NCI-H2227 treated with DMSO at 0.1 percent for 48 hours (cell line): Measurements from ENCODE around the gene CNEP1R1.

Source experiments
- DNase-seq: peaks from one replicate; lab custom pipeline; 2025; lab: John Stamatoyannopoulos, UW

The CNEP1R1 gene

GRCh38 chr16:50017553-50017952 lies 7.5 kb upstream of the CNEP1R1 start:
- no peak for DNase-seq

DNA sequence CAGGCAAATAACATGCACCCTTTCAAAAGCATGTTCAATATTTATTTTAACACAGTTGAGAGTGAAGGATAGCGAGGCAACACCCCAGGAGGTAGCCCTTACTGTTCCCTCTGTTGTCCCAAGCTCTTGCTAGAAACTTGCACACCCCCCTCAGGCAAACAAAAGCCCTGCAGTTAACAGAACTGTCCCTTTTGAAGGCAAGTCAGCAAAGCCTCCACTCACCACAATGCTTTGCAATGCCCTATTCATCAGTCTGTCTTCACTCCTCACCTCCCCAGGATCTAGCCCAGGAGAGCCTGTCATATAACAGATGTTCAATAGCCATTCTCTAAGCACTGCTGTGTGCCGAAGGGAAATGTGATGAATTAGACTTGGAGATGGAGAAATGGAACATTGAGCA lies 3.5 kb upstream of the CNEP1R1 start:
- DNase-seq: no peak

- no peak for DNase-seq
Observed at GRCh38 chr16:50023641-50024040, 1.4 kb upstream of the CNEP1R1 start.

DNA sequence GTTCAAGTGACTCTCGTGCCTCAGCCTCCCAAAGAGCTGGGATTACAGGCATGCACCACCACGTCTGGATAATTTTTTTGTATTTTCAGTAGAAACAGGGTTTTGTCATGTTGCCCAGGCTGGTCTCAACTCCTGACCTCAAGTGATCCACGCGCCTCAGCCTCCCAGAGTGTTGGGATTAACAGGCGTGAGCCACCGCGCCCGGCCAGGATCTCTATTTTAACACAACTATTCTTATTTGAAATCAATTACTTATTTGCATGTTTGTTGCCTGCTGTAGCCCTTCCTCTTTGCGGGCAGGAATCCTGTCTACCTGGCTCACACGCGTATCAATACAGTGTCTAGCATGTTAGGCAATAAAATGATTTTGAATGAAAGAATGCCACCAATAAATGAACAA lies 818 bp upstream of the CNEP1R1 start:
- no peak for DNase-seq

- DNase-seq: no peak
Observed at GRCh38 chr16:50025537-50025931, 509 bp downstream of the CNEP1R1 start.

DNA sequence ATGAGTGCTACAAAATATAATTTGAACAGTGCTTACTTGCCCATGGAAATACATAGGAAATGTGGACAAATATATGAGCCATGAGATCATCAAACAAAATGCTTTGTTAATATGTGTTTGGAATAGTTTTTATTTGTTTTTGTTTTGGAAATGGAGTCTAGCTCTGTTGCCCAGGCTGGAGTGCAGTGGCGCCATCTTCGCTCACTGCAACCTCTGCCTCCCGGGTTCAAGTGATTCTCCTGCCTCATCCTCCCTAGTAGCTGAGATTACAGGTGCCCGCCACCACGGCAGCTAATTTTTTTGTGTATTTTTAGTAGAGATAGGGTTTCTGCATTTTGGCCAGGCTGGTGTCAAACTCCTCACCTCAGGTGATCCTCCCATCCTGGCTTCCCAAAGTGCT lies 2.8 kb downstream of the CNEP1R1 start:
- DNase-seq: no peak

- DNase-seq: no peak
Observed at GRCh38 chr16:50035468-50035992, 10.5 kb downstream of the CNEP1R1 start.

DNA sequence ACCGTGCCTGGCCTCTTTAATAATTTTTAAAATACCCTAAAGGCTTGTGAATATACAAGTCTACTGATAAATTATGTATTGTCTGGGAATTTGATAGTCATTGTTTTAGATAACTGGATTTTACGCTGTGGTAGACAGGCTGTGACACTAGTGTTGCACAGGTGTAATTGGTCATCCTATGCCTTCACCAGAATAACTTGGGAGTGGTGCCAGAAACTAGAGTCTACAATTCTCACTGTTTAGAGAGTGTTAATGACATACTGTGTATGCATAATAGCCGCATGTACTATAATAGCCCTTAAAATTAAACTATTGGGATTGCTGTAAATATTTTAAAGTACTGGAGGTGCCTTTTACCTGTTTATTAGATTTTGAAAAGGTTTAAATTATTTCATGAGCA lies 11.4 kb downstream of the CNEP1R1 start:
- DNase-seq: no peak

DNA sequence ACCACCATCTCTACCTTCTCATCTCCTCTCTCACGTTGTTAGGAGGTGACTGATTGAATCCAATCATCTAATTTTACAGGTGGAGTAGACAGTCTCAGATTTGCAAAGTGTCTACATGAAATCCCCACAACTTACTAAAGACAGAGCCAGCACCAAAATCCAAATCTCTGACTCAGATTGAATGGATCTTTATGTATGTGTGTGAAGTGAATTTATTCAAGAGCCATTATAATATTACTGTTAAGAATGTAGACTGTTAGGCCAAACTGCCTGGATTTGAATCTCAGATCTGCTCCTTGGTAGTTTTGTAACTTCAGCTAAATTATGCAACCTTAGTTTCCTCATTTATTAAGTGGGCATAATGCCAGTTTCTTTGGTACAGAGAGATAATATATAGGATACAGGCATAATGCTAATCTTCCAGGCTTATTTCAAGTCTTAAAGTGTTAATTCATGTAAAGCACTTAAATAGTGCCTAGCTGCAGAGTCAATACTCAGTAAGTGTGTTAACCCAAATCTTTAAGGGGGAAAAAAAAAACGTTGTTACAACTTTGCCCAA lies 12.7 kb downstream of the CNEP1R1 start:
- DNase-seq: no peak

- no peak for DNase-seq
Observed at GRCh38 chr16:50038286-50038685, 13.3 kb downstream of the CNEP1R1 start.

DNA sequence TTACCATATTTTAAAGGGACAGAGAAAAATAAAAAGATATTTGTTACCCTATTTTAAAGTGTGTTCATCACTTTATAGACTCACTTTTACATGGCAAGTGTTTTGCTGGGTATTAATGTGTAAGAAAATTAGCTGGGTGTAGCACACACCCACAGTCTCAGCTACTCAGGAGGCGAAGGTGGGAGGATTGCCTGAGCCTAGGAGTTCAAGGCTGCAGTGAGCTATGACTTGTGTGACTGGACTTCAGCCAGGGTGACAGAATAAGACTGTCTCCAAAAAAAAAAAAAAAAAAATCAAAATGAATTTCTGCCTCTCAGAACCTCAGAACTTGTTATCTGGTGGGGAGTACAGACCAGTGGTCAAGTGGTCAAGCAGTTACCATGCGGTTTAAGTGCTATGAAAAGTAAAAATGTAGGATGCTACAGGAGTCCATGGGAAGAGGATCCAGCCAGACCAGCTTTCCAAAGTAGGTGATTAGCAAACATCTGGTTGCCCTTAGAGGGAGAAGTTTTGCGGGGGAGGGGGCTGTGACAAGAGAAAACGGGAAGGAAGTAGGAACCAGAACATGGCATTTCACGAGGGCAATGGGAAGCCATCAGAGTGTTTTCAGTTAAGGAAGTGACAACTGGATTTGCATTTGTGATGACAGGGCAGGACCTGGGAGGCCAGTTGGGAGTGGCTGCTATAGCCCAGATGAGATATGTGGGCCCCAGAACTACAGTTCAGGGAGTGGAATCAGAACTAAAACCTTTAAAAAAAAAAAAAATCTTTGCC lies 13.9 kb downstream of the CNEP1R1 start:
- DNase-seq: no peak

DNA sequence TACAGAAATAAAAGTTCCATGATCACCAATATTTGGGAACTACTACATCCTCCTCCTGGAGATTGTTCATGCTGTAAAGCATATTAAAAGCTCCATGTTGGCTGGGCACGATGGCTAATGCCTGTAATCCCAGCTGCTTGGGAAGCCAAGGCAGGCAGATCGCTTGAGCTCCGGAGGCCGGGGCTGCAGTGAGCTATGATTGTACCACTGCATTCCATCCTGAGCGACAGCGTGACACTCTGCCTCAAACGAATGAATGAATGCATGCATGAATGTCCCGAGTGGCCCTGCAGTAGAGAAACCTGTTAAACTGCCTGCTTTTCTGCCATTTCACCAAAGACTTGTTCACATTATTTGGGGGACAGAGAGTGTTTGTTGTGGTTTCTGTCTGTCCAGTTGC lies 15.0 kb downstream of the CNEP1R1 start:
- no peak for DNase-seq

- DNase-seq: no peak
Observed at GRCh38 chr16:50040710-50041109, 15.7 kb downstream of the CNEP1R1 start.

GRCh38 chr16:50043358-50043757 lies 18.3 kb downstream of the CNEP1R1 start:
- DNase-seq: no peak

DNA sequence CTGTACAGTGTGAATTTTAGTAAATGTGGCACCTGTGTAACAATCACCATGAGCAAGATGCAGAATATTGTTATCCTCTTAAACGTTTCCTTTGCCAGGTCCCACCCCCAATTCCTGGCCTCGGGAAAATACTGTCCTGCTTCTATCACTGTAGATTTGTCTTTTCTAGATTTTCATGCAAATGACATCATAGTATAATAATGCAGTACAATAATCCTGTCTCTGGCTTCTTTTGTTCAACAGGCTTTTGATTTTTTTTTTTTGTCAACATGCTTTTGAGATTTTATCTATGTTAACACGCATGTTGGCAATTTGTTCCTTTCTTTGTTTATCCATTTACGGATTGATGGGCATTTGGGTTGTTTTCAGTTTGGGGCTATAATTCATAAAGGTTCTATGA lies 20.4 kb downstream of the CNEP1R1 start:
- DNase-seq: no peak

- DNase-seq: no peak
Observed at GRCh38 chr16:50046853-50047252, 21.8 kb downstream of the CNEP1R1 start.

DNA sequence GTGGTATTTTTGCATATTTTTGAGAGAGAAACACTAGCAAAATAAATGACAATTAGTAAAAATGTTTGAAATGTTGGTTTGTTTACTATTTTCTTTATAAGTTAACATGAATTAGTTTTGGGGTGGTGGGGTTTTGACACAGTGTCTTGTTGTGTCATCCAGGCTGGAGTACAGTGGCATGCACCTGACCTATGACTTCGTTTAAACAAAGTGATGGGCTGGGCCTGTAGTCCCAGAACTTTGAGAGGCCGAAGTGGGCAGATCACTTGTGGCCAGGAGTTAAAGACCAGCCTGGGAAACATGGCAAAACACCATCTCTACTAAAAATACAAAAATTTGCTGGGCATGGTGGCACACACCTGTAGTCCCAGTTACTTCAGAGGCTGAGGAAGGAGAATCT lies 22.8 kb downstream of the CNEP1R1 start:
- no peak for DNase-seq

- no peak for DNase-seq
Observed at GRCh38 chr16:50050802-50051201, 25.8 kb downstream of the CNEP1R1 start.

- DNase-seq: no peak
Observed at GRCh38 chr16:50056226-50056625, 31.2 kb downstream of the CNEP1R1 start.

GRCh38 chr16:50058091-50058771 lies 33.2 kb downstream of the CNEP1R1 start:
- DNase-seq: no peak

GRCh38 chr16:50059111-50059510 lies 34.1 kb downstream of the CNEP1R1 start:
- no peak for DNase-seq

DNA sequence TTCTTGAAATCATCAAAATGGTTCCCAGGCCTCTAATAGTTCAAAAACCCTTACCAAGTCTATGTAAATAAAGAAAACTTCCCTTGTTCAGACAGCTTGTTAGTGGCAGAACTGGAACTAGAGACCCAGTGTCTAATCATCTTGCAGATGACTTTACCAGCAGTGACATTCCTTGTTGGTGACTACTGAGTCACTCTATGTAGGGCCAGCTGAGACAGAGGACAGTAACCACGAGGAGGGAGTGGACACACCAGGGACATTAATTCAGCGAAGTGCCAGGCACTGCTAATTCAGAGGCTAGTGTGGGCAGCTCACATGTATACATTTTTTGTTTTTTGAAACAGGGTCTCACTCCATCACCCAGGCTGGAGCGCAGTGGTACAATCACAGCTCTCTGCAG lies 34.6 kb downstream of the CNEP1R1 start:
- DNase-seq: no peak

GRCh38 chr16:50061326-50061725 lies 36.3 kb downstream of the CNEP1R1 start:
- peak; percentile 7 for DNase-seq
